Fibroblast of pulmonary artery (primary cell): Measurements from ENCODE around the gene ELF2.
"Not testable (repeated sequence)": the region's sequence is repeated elsewhere in the genome, so short reads cannot be mapped to it uniquely, and the experiment has no call there.

ENCODE experiments used
- DNase-seq: peaks from one replicate; pipeline ENCODE4 v3.0.0-alpha.2; 2010; ENCODE audit warnings: low read depth
- H3K4me3 ChIP-seq: replicated peaks from 2 replicates; pipeline ENCODE4 v1.5.1; 2011; ENCODE audit warnings: low read depth, mild to moderate bottlenecking, control low read depth, low read length, moderate library complexity
- TF ChIP-seq, protein P1 (sequence below): IDR thresholded peaks from 2 replicates; pipeline ENCODE4 v1.5.1; 2011; ENCODE audit warnings: mild to moderate bottlenecking, control low read depth, low read length, inconsistent platforms; ENCODE audit errors: missing control alignments

Gene ELF2

DNA sequence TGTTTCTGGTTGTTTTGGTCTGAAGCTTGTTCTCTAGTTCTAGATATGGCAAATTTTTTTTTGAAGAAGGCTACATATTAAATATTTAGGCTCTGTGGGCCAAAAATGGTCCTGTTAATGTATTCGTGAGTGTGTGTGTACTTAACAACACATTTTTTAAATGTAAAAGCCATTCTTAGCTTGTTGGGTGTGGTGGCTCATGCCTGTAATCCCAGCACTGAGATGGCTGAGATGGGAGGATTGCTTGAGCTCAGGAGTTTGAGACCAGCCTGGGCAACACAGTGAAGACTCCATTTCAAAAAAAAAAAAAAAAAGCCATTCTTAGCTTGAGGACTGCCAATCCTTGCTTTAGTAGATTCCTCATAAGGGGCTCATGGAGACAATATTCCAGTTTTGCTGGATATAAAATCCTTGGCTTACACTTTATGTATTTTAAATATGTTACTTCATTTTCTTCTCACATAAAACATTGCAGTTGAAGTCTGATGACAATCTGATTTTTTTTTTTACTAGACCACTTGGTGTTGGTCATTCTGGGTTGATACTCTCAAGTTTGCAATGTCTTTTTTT lies 138.1 kb downstream of the ELF2 start:
- no peak overlapping the region for H3K4me3 ChIP-seq
- TF ChIP-seq, protein P1, sequence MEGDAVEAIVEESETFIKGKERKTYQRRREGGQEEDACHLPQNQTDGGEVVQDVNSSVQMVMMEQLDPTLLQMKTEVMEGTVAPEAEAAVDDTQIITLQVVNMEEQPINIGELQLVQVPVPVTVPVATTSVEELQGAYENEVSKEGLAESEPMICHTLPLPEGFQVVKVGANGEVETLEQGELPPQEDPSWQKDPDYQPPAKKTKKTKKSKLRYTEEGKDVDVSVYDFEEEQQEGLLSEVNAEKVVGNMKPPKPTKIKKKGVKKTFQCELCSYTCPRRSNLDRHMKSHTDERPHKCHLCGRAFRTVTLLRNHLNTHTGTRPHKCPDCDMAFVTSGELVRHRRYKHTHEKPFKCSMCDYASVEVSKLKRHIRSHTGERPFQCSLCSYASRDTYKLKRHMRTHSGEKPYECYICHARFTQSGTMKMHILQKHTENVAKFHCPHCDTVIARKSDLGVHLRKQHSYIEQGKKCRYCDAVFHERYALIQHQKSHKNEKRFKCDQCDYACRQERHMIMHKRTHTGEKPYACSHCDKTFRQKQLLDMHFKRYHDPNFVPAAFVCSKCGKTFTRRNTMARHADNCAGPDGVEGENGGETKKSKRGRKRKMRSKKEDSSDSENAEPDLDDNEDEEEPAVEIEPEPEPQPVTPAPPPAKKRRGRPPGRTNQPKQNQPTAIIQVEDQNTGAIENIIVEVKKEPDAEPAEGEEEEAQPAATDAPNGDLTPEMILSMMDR, result no peak
- no peak for DNase-seq

DNA sequence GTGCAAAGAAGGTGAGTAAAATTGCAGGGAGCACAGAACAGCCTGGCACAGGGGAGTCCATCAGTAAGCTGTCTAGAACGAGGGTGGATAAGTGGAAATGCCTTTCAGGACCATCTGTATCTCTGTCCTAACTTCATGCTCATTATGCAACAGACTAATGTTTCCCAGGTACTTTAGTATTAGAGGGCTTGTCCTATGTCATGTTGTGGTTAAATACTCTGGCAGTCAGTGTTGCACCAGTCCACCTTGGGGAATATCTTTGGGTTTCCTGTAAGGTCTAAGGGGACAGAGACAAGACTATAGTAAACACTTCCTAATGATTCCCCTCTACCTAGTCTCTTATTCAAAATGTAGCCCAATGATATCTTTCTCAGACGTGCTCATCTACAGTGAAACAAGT lies 140.1 kb downstream of the ELF2 start:
- TF ChIP-seq, protein P1, result no peak
- no peak for DNase-seq

DNA sequence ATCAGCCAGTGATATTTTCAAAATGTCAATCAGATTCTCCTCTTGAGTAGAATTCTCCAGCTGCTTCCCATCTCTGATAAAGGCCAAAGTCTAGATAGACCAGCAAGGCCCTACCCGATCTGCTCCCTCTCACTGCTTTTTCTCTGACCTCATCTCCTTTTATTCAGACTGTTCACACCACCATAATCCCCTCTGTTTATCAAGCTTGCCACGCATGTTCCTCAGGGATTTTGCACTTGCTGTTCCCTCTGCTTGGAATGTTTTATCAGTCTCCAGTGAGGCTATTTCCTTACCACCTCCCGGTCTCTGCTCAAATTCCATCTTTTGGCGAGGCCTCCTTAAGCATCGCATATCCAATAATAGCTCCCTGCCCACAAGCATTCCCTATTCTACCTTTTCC lies 141.4 kb downstream of the ELF2 start:
- H3K4me3 ChIP-seq, result no peak overlapping the region
- no peak for DNase-seq
- TF ChIP-seq, protein P1, result no peak

More for the DNA sequence above, 140.1 kb downstream of the ELF2 start:
- H3K4me3 ChIP-seq, result no peak overlapping the region

DNA sequence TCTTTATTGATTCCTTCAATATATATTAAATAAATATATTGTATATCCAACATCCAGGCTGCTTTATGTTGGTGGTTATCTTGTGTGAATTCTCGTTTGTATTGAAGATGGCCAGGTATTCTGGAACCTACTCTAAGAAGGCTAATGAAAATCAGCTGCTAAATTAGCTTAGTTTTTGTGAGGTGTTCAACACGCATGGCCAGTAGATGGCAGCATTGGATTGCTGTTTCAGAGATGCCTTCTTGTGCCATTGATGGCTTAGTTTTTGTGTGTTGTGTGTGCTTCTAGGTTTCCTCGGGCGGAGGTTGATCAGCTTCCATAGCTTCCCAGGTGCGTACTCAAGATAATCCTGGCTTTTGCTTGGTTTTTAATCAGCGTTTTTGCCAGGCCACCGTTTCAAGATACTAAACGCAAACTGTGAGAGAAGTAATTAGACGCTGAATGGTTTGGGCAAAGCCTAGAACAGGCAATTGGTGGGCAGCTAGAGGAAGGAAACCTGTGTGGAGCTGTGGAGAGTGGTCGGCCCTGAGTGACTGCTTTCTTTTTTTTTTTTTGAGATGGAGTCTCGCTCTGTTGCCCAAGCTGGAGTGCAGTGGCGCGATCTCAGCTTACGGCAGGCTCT lies 146.3 kb downstream of the ELF2 start:
- DNase-seq, result peak; percentile 92
- TF ChIP-seq, protein P1, result peak; percentile 84
- H3K4me3 ChIP-seq, result no peak overlapping the region

DNA sequence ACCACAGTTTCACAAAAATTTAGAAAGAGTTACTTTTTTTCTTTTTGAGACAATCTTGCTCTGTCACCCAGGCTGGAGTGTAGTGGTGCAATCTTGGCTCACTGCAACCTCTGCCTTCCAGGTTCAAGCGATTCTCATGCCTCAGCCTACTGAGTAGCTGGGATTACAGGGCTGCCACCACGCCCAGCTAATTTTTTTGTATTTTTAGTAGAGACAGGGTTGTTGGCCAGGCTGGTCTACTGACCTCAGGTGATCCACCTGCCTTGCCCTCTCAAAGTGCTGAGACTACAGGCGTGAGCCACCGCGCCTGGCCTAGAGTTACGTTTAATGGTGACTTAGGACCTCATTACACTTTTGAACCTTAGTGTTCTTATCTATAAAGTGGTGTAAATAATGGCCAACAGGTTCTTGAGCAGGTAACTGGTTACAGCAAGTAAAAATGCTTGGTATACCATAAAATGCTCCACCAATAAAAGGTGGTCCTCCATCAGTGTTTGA lies 147.1 kb downstream of the ELF2 start:
- DNase-seq, H3K4me3 ChIP-seq: not testable (repeated sequence)

DNA sequence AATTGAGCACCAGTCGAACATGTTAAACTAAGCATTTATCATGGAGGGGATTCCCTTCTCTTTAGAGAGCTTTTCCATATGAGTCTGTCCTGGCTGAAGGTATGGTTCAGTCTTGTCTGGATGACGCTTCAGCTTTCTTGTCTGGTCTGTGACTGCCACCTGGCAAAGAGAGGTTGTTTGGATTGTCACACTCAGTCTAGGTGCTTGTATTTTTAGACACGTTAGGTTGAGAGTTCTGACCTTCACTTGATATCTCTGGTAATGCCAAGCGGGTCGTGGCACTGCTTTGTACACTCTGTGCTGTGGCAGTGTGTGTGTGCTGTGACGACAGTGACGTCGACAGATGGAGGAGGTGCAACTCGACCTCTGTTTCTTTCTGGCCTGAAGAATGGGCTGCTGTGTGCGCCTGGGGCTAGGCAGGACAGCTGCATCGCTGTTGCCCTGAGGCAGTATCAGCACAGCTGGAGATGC lies 148.8 kb downstream of the ELF2 start:
- TF ChIP-seq, protein P1, result no peak
- DNase-seq, result no peak
- no peak overlapping the region for H3K4me3 ChIP-seq

DNA sequence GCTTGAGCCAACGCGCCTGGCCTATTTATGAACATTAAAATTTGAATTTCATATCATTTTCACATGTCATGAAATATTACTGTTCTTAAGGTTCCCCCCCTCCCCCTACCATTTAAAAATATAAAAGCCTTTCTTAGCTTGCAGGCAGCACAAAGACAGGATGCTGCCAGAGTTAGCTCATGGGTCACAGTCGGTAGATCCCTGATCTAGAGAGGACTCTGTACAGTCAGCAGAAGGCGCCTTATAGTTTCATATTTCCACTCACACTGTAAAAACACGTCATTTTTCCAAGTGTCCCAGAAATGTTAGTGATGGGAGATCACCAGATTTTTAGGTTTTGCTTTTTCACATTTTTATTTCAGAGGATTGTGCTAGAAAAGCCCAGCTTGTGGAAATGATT lies 149.2 kb downstream of the ELF2 start:
- no peak overlapping the region for H3K4me3 ChIP-seq
- TF ChIP-seq, protein P1, result no peak
- no peak for DNase-seq
